Measurements from ENCODE around the gene PNPLA5.

- TF ChIP-seq CTCF (IDR thresholded peaks at IDR 0.05; ENCODE audit: insufficient read depth, low read length, poor library complexity, severe bottlenecking) (no peak), EZH2phosphoT487 (conservative IDR thresholded peaks at IDR 0.05; ENCODE audit: low read length) (no peak)
These were observed 7.9 kb downstream of the PNPLA5 start for GRCh38 chr22:43883719-43884415.
